Activated T-helper 2 cell treated with anti-CD3 and anti-CD28 coated beads, Interferon-gamma antibody, Interleukin-2, Interleukin-4, amounts not matched to agents 10 μg/mL and 5 μg/mL and 100 μg/mL, durations not matched to agents 14 hours and 24 hours and 36 hours (primary cell): ENCODE measurements around the gene SMARCC1. TPM values are rescaled to one million over a fixed set of nuclear protein-coding genes. Genes with fewer than 3 reads are reported as not detected.
"Not testable (repeated sequence)": the region's sequence is repeated elsewhere in the genome, so short reads cannot be mapped to it uniquely, and the experiment has no call there.

Experiments used
- DNase-seq: peaks from one replicate; pipeline ENCODE4 v3.0.0; 2021; ENCODE audit warnings: low spot score
- H3K27ac Mint-ChIP-seq: one replicate; pipeline ENCODE4 v1.8.0; 2021; ENCODE audit warnings: mixed read lengths
- H3K27me3 Mint-ChIP-seq: one replicate; pipeline ENCODE4 v1.8.0; 2021; ENCODE audit warnings: low read depth, mixed read lengths
- H3K36me3 Mint-ChIP-seq: one replicate; pipeline ENCODE4 v1.8.0; 2021; ENCODE audit warnings: low read depth, mixed read lengths
- H3K4me1 Mint-ChIP-seq: one replicate; pipeline ENCODE4 v1.8.0; 2021; ENCODE audit warnings: low read depth, mixed read lengths
- H3K4me3 Mint-ChIP-seq: one replicate; pipeline ENCODE4 v1.8.0; 2021; ENCODE audit warnings: low read depth, mild to moderate bottlenecking, moderate library complexity, mixed read lengths
- H3K9me3 Mint-ChIP-seq: one replicate; pipeline ENCODE4 v1.8.0; 2021; ENCODE audit warnings: mixed read lengths
- intact Hi-C: fragments of 100-400 bp; cut with micrococcal nuclease; formaldehyde crosslinking; loops from one replicate; pipeline ENCODE4 v1.15.1; 2023
- total RNA-seq: library from RNA; stranded (reverse); gene quantifications from 2 replicates; pipeline ENCODE4 v1.2.3, GENCODE V29; 2022

Gene SMARCC1
- total RNA-seq, 1 donor from 2014 or later: 150 TPM

GRCh38 chr3:47758261-47759025 lies 23.2 kb downstream of the SMARCC1 start:
- H3K27ac Mint-ChIP-seq: no peak overlapping the region
- no peaks in the 10 kb centered on the region for H3K9me3 Mint-ChIP-seq
- no peak overlapping the region for H3K4me3 Mint-ChIP-seq

DNA sequence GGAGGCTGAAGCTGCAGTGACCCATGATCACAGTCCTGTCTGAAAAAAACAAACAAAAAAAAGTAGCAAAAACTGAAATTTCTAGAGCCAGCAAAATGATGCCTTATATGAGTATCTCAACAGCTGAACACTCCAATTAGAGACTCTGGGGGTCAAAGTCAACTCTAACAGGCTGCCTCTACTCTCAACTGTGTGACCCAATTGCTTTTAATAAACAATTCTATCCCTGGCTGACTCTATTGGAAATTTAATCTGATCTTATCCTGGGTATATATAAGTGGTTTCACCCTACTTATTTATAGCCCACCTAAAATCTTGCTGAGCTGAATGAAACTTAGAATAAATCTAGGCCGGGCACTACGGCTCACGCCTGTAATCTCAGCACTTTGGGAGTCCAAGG lies 29.0 kb downstream of the SMARCC1 start:
- peaks cover 1% of the 10 kb centered on the region for H3K4me1 Mint-ChIP-seq
- no peaks in the 10 kb centered on the region for H3K27me3 Mint-ChIP-seq
- H3K4me3 Mint-ChIP-seq: no peak overlapping the region
- intact Hi-C loops: no loop called here
- peaks cover 36% of the 10 kb centered on the region for H3K36me3 Mint-ChIP-seq
- DNase-seq: no peak
- no peaks in the 10 kb centered on the region for H3K9me3 Mint-ChIP-seq
- H3K27ac Mint-ChIP-seq: no peak overlapping the region

More at GRCh38 chr3:47758261-47759025, 23.2 kb downstream of the SMARCC1 start:
- H3K36me3 Mint-ChIP-seq: peaks cover 29% of the 10 kb centered on the region
- H3K27me3 Mint-ChIP-seq: no peaks in the 10 kb centered on the region
- peaks cover 10% of the 10 kb centered on the region for H3K4me1 Mint-ChIP-seq
- DNase-seq: no peak
- intact Hi-C loops: no loop called here

DNA sequence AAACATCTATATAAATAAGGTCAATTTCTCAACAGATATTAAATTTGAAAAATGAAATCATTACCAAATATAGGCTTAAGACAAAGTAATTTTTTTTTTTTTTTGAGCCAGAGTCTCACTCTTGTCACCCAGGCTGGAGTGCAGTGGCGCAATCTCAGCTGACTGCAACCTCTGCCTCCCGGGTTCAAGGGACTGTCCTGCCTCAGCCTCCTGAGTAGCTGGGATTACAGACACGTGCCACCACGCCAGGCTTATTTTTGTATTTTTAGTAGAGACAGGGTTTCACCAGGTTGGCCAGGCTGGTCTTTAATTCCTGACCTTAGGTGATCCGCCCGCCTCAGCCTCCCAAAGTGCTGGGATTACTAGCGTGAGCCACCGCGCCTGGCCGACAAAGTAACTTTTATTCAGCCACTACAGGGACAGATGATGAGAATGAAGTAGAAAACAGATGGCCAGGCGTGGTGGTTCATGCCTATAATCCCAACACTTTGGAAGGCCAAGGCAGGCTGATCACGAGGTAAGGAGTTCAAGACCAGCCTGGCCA lies 30.8 kb downstream of the SMARCC1 start:
- H3K27me3 Mint-ChIP-seq, H3K4me1 Mint-ChIP-seq, intact Hi-C loops, H3K4me3 Mint-ChIP-seq, H3K9me3 Mint-ChIP-seq, H3K27ac Mint-ChIP-seq, DNase-seq: not testable (repeated sequence)
- H3K36me3 Mint-ChIP-seq: peaks cover 26% of the 10 kb centered on the region

- Mint-ChIP-seq H3K4me1 (peaks cover 6% of the 10 kb centered on the region), H3K36me3 (peaks cover 34% of the 10 kb centered on the region), H3K9me3 (no peaks in the 10 kb centered on the region), H3K27ac (no peak overlapping the region), H3K27me3 (no peaks in the 10 kb centered on the region), H3K4me3 (no peak overlapping the region)
- intact Hi-C loops: no loop called here
- no peak for DNase-seq
Measured at GRCh38 chr3:47747558-47747957, 34.1 kb downstream of the SMARCC1 start.

- Mint-ChIP-seq H3K4me3 (no peak overlapping the region), H3K27ac (no peak overlapping the region), H3K36me3 (peaks cover 34% of the 10 kb centered on the region), H3K4me1 (peaks cover 8% of the 10 kb centered on the region), H3K27me3 (no peaks in the 10 kb centered on the region), H3K9me3 (no peaks in the 10 kb centered on the region)
- DNase-seq: no peak
- intact Hi-C loops: no loop called here
Measured at GRCh38 chr3:47746264-47746663, 35.4 kb downstream of the SMARCC1 start.

DNA sequence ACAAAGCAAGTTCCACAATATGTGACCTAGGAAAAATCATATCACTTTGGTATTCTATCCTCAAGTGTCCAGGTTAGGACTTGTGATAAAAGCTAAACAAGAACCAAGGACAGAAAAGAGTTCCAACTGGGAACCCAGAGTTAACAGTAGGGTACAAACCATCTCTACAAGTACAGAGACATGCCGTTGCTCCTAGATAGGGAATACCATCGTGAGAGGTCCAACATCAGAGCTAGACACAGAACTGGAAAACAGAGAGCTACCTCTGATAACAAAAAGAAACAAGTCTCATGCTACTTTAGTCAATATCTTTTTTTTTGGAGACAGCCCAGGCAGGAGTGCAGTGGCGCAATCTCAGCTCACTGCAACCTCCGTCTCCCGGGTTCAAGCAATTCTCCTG lies 37.8 kb downstream of the SMARCC1 start:
- Mint-ChIP-seq H3K4me1 (peaks cover 10% of the 10 kb centered on the region), H3K36me3 (peaks cover 33% of the 10 kb centered on the region), H3K4me3 (no peak overlapping the region), H3K27ac (no peak overlapping the region), H3K9me3 (no peaks in the 10 kb centered on the region), H3K27me3 (no peaks in the 10 kb centered on the region)
- DNase-seq: no peak
- intact Hi-C loops: no loop called here

- DNase-seq, H3K9me3 Mint-ChIP-seq, H3K27me3 Mint-ChIP-seq, H3K4me3 Mint-ChIP-seq, H3K27ac Mint-ChIP-seq, intact Hi-C loops: not testable (repeated sequence)
- H3K36me3 Mint-ChIP-seq: peaks cover 29% of the 10 kb centered on the region
- H3K4me1 Mint-ChIP-seq: peaks cover 13% of the 10 kb centered on the region
Measured at GRCh38 chr3:47743352-47743751, 38.3 kb downstream of the SMARCC1 start.

GRCh38 chr3:47741925-47742324 lies 39.8 kb downstream of the SMARCC1 start:
- intact Hi-C loops: no loop called here
- H3K27ac Mint-ChIP-seq: no peak overlapping the region

GRCh38 chr3:47732143-47732542 lies 49.5 kb downstream of the SMARCC1 start:
- Mint-ChIP-seq H3K9me3 (no peaks in the 10 kb centered on the region), H3K4me3 (no peak overlapping the region), H3K36me3 (peaks cover 71% of the 10 kb centered on the region), H3K27me3 (no peaks in the 10 kb centered on the region), H3K4me1 (peaks cover 11% of the 10 kb centered on the region), H3K27ac (peak overlapping the region; percentile 25)
- DNase-seq: no peak
- intact Hi-C loops: no loop called here

More at GRCh38 chr3:47741925-47742324, 39.8 kb downstream of the SMARCC1 start:
- DNase-seq: no peak
- no peak overlapping the region for H3K4me3 Mint-ChIP-seq
- peaks cover 32% of the 10 kb centered on the region for H3K36me3 Mint-ChIP-seq
- H3K4me1 Mint-ChIP-seq: peaks cover 13% of the 10 kb centered on the region
- no peaks in the 10 kb centered on the region for H3K9me3 Mint-ChIP-seq
- H3K27me3 Mint-ChIP-seq: no peaks in the 10 kb centered on the region

DNA sequence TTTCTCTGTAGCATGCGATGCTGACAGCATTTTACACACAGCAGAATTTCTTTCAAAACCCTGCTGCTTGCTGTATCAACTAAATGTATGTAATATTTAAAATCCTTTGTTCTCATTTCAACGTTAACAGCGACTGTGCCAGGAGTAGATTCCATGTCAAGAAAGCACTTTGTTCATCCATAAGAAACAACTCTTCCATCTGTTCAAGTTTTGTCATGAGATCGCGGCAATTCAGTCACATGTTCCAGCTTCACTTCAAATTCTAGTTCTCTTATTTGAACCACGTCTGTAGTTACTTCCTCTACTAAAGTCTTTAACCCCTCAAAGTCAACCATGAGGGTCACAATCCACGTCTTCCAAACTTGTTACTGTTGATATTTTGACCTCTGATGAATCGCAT lies 50.6 kb downstream of the SMARCC1 start:
- intact Hi-C loops: no loop called here
- H3K9me3 Mint-ChIP-seq: no peaks in the 10 kb centered on the region
- H3K4me1 Mint-ChIP-seq: peaks cover 14% of the 10 kb centered on the region
- peaks cover 73% of the 10 kb centered on the region for H3K36me3 Mint-ChIP-seq
- no peaks in the 10 kb centered on the region for H3K27me3 Mint-ChIP-seq
- H3K27ac Mint-ChIP-seq: peak overlapping the region; percentile 9
- H3K4me3 Mint-ChIP-seq: no peak overlapping the region
- DNase-seq: no peak

GRCh38 chr3:47722859-47723258 lies 58.8 kb downstream of the SMARCC1 start:
- Mint-ChIP-seq H3K36me3 (peaks cover 46% of the 10 kb centered on the region), H3K27me3 (no peaks in the 10 kb centered on the region), H3K27ac (no peak overlapping the region), H3K4me1 (peaks cover 8% of the 10 kb centered on the region), H3K4me3 (no peak overlapping the region), H3K9me3 (no peaks in the 10 kb centered on the region)
- no peak for DNase-seq
- intact Hi-C loops: no loop called here

DNA sequence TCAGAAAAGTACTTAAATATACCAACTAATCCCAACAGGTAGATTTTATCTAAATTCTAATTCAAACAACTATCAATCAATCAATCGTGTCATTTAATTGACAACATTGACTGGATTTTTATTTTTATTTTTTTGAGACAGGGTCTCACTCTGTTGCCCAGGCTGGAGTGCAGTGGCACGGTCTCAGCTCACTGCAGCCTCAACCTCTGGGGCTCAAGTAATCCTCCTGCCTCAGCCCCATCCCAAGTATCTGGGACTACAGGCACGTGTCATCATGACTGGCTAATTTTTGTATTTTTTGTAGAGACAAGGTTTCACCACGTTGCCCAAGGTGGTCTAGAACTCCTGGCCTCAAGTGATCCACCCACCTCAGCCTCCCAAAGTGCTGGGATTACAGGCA lies 64.2 kb downstream of the SMARCC1 start:
- peaks cover 59% of the 10 kb centered on the region for H3K36me3 Mint-ChIP-seq
- H3K4me3 Mint-ChIP-seq, DNase-seq, H3K9me3 Mint-ChIP-seq, H3K27ac Mint-ChIP-seq, H3K27me3 Mint-ChIP-seq, H3K4me1 Mint-ChIP-seq, intact Hi-C loops: not testable (repeated sequence)

GRCh38 chr3:47716656-47717055 lies 65.0 kb downstream of the SMARCC1 start:
- Mint-ChIP-seq H3K4me3 (no peak overlapping the region), H3K27me3 (no peaks in the 10 kb centered on the region), H3K27ac (no peak overlapping the region), H3K9me3 (no peaks in the 10 kb centered on the region), H3K4me1 (peaks cover 8% of the 10 kb centered on the region), H3K36me3 (peaks cover 62% of the 10 kb centered on the region)
- no peak for DNase-seq
- intact Hi-C loops: no loop called here
